ENCODE data around the gene AFMID.

GRCh38 chr17:78168242-78168902 lies 18.8 kb upstream of the AFMID start, which contains the start of gene SYNGR2:
- no peak for TF ChIP-seq SP1 (IDR thresholded peaks at IDR 0.05)
- TF ChIP-seq TARDBP (IDR thresholded peaks at IDR 0.05) = no peak
- TF ChIP-seq ZNF384 (IDR thresholded peaks at IDR 0.05) = no peak
- TF ChIP-seq ARNT (IDR thresholded peaks at IDR 0.05) = peak; percentile 42
- no peak for TF ChIP-seq CTBP1 (IDR thresholded peaks at IDR 0.05; ENCODE audit: borderline replicate concordance)
- no peak for TF ChIP-seq NFRKB (IDR thresholded peaks at IDR 0.05)
- no peak for TF ChIP-seq PKNOX1 (IDR thresholded peaks at IDR 0.05)
- TF ChIP-seq FOXK2 (IDR thresholded peaks at IDR 0.05) = no peak
- no peak for TF ChIP-seq SUZ12 (IDR thresholded peaks at IDR 0.05)
- no peak for TF ChIP-seq FOXA1 (IDR thresholded peaks at IDR 0.05)
- peak; percentile 76; the same call in 1 of the 2 replicates for TF ChIP-seq FOXM1 (IDR thresholded peaks at IDR 0.05; ENCODE audit: borderline replicate concordance)
- TF ChIP-seq BHLHE40 (IDR thresholded peaks at IDR 0.05; ENCODE audit: borderline replicate concordance) = no peak
- TF ChIP-seq LEF1 (IDR thresholded peaks at IDR 0.05; ENCODE audit: borderline replicate concordance) = peak; percentile 86; the same call in 1 of the 2 replicates
